ENCODE measurements around the gene VCL. TPM values are rescaled to one million over a fixed set of nuclear protein-coding genes. Genes with fewer than 3 reads are reported as not detected.

VCL gene
- total and polyA plus RNA-seq, 9 of the 15 experiments (the other 6 are each of a cell fraction or from before 2014, with no cell fraction given), result 29.8 to 186 (median 76.4) TPM

GRCh38 chr10:74011770-74012169 is 13.9 kb downstream of the VCL start (continued):
- TF ChIP-seq PATZ1 (CRISPR knock-in tag; IDR thresholded peaks at IDR 0.05; ENCODE audit: borderline replicate concordance), result no peak
- 0 out of 2 replicates have a peak, but pooled peaks have one; percentile 53 for TF ChIP-seq KAT7 (CRISPR knock-in tag; IDR thresholded peaks at IDR 0.05; ENCODE audit: borderline replicate concordance)
- TF ChIP-seq STAT6 (CRISPR knock-in tag; IDR thresholded peaks at IDR 0.05), result no peak
- no peak for TF ChIP-seq ZFP1 (CRISPR knock-in tag; IDR thresholded peaks at IDR 0.05)
- peak; percentile 33; the same call in 1 of the 2 replicates for TF ChIP-seq FOXM1 (IDR thresholded peaks at IDR 0.05; ENCODE audit: low read depth)
- TF ChIP-seq FOXM1 (CRISPR knock-in tag; IDR thresholded peaks at IDR 0.05; ENCODE audit: low read depth), result no peak
- TF ChIP-seq MBD1 (CRISPR knock-in tag; IDR thresholded peaks at IDR 0.05), result no peak
- peak; percentile 57; the same call in 1 of the 2 replicates for TF ChIP-seq CEBPB (tag; IDR thresholded peaks at IDR 0.05)
- TF ChIP-seq MLX (CRISPR knock-in tag; conservative IDR thresholded peaks at IDR 0.05), result no peak
- no peak for TF ChIP-seq FOXP4 (CRISPR knock-in tag; IDR thresholded peaks at IDR 0.05; ENCODE audit: borderline replicate concordance)
- TF ChIP-seq MAFK (IDR thresholded peaks at IDR 0.05; ENCODE audit: low read length), result peak; percentile 54; the same call in 1 of the 2 replicates
- no peak for TF ChIP-seq THRB (CRISPR knock-in tag; conservative IDR thresholded peaks at IDR 0.05)
- no peak for TF ChIP-seq PURB (CRISPR knock-in tag; IDR thresholded peaks at IDR 0.05; ENCODE audit: low read depth)
- no peak for TF ChIP-seq CBX5 (IDR thresholded peaks at IDR 0.05; ENCODE audit: borderline replicate concordance, low read depth)

Measured in K562 (cell line).